ENCODE measurements around the gene RCOR2.

- TF ChIP-seq EZH2 (optimal IDR thresholded peaks at IDR 0.05; ENCODE audit: low read depth, low read length) (no peak), CTCF (IDR thresholded peaks at IDR 0.05; ENCODE audit: low read length) (no peak), EZH2phosphoT487 (IDR thresholded peaks at IDR 0.05; ENCODE audit: low read length) (no peak)
Observed at GRCh38 chr11:63911876-63912275, 5.1 kb downstream of the RCOR2 start.
